Brain microvascular endothelial cell (primary cell): ENCODE results near the gene SRPRA.

Experiments
- DNase-seq: peaks from one replicate; pipeline ENCODE4 v3.0.0-alpha.2; 2020
- H3K27ac ChIP-seq: fragments of 250-450 bp; sonication (Bioruptor Pico); 2 replicates; pipeline ENCODE4 v1.5.1; 2020; ENCODE audit warnings: mild to moderate bottlenecking, moderate library complexity
- H3K27me3 ChIP-seq: fragments of 250-450 bp; sonication (Bioruptor Pico); replicated peaks from 2 replicates; pipeline ENCODE4 v1.5.1; 2020; ENCODE audit warnings: mild to moderate bottlenecking
- H3K36me3 ChIP-seq: fragments of 250-450 bp; sonication (Bioruptor Pico); replicated peaks from 2 replicates; pipeline ENCODE4 v1.5.1; 2020; ENCODE audit warnings: mild to moderate bottlenecking
- H3K4me3 ChIP-seq: 2 replicates; pipeline ENCODE4 v1.5.1; 2011; ENCODE audit warnings: low read depth, mild to moderate bottlenecking, control low read depth, low read length, moderate library complexity
- CTCF ChIP-seq: IDR thresholded peaks from 2 replicates; pipeline ENCODE4 v1.5.1; 2011; ENCODE audit warnings: low read depth, mild to moderate bottlenecking, moderate library complexity, low read length, control low read depth, inconsistent platforms; ENCODE audit errors: missing control alignments
- in situ Hi-C: cut with HindIII; loops from 2 replicates; pipeline ENCODE4 v1.10.0; 2017; ENCODE audit warnings: low sequenced_read_pairs, low pct_ligation_motif_present

SRPRA gene

DNA sequence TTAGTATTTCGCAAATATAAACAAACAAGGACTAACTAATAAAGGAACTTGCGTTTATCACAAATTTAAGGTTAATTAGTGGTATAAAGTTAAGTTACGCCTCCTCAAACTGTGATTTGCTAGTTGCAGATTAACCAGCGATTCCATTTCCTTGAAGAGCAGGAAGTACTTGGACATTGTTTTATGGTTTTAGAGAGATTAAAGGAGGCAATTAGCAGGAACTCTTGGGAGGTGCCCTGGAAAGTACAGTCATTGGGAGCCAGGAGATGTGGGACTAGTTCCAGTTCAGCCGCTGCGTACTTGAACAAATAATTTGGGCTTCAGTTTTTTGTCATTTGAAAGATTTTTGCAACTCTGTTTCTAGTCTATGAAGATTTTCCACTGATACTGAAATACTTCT is 53.9 kb downstream of the SRPRA start:
- Histone ChIP-seq H3K4me3 (no peak overlapping the region), H3K27me3 (no peaks in the 10 kb centered on the region), H3K27ac (no peak overlapping the region), H3K36me3 (no peaks in the 10 kb centered on the region)
- in situ Hi-C loops: no loop called here
- DNase-seq: no peak
- no peak for TF ChIP-seq CTCF

GRCh38 chr11:126214441-126214840 is 54.3 kb downstream of the SRPRA start:
- Histone ChIP-seq H3K36me3 (peaks cover 3% of the 10 kb centered on the region), H3K27me3 (no peaks in the 10 kb centered on the region), H3K4me3 (no peak overlapping the region), H3K27ac (no peak overlapping the region)
- DNase-seq: no peak
- in situ Hi-C loops: no loop called here
- TF ChIP-seq CTCF: no peak
